IPS-15b (cell line): ENCODE results near the gene FLNB.

ENCODE experiments used
- H3K27me3 ChIP-seq: one replicate; pipeline ENCODE4 v1.6.1; 2013; ENCODE audit warnings: low read length; ENCODE audit not compliant: control insufficient read depth, insufficient read depth
- H3K36me3 ChIP-seq: one replicate; pipeline ENCODE4 v1.6.1; 2013; ENCODE audit warnings: low read length; ENCODE audit not compliant: control insufficient read depth, insufficient read depth
- H3K4me1 ChIP-seq: one replicate; pipeline ENCODE4 v1.6.1; 2013; ENCODE audit warnings: mild to moderate bottlenecking, low read length; ENCODE audit not compliant: control insufficient read depth, insufficient read depth
- H3K4me3 ChIP-seq: one replicate; pipeline ENCODE4 v1.5.1; 2013; ENCODE audit warnings: low read depth, low read length
- H3K9ac ChIP-seq: one replicate; pipeline ENCODE4 v1.6.1; 2013; ENCODE audit warnings: low read depth, mild to moderate bottlenecking, low read length
- H3K9me3 ChIP-seq: one replicate; pipeline ENCODE4 v1.6.1; 2013; ENCODE audit warnings: mild to moderate bottlenecking, low read length; ENCODE audit not compliant: control insufficient read depth, insufficient read depth

The FLNB gene, protein sequence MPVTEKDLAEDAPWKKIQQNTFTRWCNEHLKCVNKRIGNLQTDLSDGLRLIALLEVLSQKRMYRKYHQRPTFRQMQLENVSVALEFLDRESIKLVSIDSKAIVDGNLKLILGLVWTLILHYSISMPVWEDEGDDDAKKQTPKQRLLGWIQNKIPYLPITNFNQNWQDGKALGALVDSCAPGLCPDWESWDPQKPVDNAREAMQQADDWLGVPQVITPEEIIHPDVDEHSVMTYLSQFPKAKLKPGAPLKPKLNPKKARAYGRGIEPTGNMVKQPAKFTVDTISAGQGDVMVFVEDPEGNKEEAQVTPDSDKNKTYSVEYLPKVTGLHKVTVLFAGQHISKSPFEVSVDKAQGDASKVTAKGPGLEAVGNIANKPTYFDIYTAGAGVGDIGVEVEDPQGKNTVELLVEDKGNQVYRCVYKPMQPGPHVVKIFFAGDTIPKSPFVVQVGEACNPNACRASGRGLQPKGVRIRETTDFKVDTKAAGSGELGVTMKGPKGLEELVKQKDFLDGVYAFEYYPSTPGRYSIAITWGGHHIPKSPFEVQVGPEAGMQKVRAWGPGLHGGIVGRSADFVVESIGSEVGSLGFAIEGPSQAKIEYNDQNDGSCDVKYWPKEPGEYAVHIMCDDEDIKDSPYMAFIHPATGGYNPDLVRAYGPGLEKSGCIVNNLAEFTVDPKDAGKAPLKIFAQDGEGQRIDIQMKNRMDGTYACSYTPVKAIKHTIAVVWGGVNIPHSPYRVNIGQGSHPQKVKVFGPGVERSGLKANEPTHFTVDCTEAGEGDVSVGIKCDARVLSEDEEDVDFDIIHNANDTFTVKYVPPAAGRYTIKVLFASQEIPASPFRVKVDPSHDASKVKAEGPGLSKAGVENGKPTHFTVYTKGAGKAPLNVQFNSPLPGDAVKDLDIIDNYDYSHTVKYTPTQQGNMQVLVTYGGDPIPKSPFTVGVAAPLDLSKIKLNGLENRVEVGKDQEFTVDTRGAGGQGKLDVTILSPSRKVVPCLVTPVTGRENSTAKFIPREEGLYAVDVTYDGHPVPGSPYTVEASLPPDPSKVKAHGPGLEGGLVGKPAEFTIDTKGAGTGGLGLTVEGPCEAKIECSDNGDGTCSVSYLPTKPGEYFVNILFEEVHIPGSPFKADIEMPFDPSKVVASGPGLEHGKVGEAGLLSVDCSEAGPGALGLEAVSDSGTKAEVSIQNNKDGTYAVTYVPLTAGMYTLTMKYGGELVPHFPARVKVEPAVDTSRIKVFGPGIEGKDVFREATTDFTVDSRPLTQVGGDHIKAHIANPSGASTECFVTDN (N-terminal part only)

DNA sequence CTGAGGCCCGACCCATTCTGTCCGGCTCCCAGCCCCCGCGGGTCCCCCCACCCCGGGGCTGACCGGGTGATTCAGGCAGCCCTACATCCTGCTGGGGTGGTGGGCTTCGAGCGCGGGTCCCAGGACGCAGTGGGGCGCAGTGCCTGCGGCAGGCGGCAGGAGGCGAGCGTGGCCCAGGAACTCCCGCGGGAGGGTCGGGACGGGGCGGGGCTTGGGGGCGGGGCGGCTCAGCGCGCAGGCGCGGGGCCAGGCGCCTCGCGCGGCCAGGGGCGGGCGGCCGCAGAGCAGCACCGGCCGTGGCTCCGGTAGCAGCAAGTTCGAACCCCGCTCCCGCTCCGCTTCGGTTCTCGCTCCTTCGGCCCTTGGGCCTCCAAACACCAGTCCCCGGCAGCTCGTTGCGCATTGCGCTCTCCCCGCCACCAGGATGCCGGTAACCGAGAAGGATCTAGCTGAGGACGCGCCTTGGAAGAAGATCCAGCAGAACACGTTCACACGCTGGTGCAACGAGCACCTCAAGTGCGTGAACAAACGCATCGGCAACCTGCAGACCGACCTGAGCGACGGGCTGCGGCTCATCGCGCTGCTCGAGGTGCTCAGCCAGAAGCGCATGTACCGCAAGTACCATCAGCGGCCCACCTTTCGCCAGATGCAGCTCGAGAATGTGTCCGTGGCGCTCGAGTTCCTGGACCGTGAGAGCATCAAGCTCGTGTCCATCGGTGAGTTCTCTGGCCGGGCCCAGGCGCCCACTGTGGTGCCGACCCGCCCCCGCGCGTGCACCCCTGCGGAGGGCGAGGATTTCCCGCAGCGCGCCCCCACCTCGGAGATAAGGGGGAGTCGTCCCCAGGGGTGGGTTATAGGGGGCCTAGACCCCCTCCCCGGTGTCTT is at the start of gene FLNB:
Gene FLNB (plus strand): TSS at position 282 of the 885 bp plus-strand sequence. CDS start 143 bp downstream, at position 425.
- no peaks in the 10 kb centered on the region for H3K27me3 ChIP-seq
- peak within 1 kb of the TSS; percentile 97 for H3K9ac ChIP-seq
- peak within 1 kb of the TSS; percentile 100 for H3K4me3 ChIP-seq
- no peaks in the 10 kb centered on the region for H3K9me3 ChIP-seq
- H3K36me3 ChIP-seq = peaks cover 2% of the 10 kb centered on the region
- peaks cover 18% of the 10 kb centered on the region for H3K4me1 ChIP-seq

DNA sequence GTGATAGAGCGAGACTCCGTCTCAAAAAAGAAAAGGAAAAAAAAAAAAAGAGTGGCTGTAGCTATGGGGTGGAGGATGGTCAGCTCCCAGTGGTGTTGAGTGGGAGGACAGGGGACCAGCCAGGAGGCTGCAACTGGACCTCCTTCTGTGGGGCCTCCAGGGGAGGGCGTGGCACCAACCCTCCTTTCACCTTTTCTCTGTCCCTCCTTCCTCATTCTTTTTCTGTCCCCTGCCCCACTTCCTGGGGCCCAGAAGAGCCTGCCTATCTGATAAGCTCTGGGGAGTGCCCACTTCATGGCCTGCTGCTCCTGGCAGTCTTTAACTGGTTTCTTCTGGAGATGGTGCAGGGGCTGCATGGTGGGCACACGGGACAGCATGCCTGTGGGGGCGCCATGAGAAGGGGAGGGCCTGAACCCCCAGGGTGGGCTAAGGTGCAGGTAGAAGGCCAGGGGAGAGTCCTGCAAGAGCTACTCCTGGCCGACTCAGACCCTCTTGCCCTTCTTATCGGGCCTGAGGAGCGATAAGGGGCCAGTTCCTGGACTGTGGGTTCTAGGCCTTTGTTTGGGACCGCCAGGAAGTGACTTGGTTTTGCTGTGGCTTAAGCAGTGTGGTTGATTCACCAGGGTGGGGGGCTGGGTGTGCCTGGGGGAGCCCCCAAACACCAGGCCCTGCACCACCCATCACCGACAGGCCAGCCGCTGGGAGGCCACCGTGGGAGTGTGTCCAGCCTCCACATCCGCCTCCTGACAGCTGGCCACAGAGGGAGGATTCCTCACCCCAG is 49.4 kb upstream of the FLNB start:
- H3K27me3 ChIP-seq = no peaks in the 10 kb centered on the region

DNA sequence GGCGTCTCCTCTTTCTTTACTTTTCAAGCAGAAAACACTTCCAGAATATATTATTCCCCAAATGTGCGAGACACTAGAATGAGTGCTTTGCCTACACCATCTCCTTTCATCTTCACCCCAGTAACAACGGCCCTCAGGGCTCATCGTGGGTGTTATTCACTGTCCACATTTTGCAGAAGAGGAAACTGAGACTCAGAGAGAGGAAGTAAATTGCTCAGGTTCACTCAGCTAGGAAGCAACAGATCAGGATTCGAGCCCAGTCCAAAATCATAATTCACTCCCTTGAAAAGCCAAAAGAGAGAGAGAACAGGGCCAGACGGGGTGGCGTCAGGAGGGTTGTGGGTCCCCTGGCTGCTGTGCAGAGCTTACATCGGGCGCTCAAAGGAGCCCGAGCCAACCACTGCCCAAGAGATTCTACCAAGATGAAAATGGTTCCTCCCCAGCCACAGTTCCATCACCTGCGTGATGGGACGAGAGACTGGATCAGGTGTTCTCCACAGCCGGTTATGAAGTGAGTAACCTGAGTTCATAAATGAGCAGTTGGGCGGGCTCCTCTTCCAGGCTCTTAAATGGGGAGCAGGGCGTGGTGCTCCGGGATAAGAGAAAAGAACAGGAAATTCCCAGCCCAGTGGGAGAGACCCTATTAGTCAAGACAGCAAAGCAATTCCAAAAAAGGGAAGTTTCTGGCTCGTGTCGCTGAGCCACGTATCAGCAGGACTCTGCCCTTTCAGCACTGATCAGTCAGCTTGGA is 48.6 kb upstream of the FLNB start:
- H3K9me3 ChIP-seq = no peaks in the 10 kb centered on the region
- peaks cover 5% of the 10 kb centered on the region for H3K4me1 ChIP-seq
- no peaks in the 10 kb centered on the region for H3K36me3 ChIP-seq
- no peak overlapping the region for H3K9ac ChIP-seq
- no peaks in the 10 kb centered on the region for H3K27me3 ChIP-seq
- H3K4me3 ChIP-seq = no peak overlapping the region

More for the DNA sequence above, 49.4 kb upstream of the FLNB start:
- H3K36me3 ChIP-seq = no peaks in the 10 kb centered on the region
- H3K9ac ChIP-seq = no peak overlapping the region
- peaks cover 5% of the 10 kb centered on the region for H3K4me1 ChIP-seq
- no peaks in the 10 kb centered on the region for H3K9me3 ChIP-seq
- H3K4me3 ChIP-seq = no peak overlapping the region

DNA sequence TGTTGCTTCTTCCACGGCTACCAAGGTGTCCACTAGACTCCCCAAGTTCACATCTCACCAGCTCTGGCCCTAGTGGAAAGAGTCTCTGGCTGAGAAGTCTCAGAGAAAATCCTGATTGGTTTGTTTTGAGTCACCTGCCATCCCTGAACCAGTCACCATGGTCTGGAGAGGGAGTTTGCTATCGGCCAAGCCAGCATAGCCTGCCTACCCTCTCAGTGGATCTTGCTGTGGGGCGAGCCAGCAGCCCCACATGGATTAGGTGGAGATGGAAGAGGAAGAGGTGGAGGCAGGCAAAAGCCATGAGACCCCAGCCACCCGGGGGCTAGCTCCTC is 48.1 kb upstream of the FLNB start:
- Histone ChIP-seq H3K9me3 (no peaks in the 10 kb centered on the region), H3K27me3 (no peaks in the 10 kb centered on the region), H3K36me3 (no peaks in the 10 kb centered on the region), H3K4me1 (peaks cover 5% of the 10 kb centered on the region), H3K4me3 (no peak overlapping the region), H3K9ac (no peak overlapping the region)

DNA sequence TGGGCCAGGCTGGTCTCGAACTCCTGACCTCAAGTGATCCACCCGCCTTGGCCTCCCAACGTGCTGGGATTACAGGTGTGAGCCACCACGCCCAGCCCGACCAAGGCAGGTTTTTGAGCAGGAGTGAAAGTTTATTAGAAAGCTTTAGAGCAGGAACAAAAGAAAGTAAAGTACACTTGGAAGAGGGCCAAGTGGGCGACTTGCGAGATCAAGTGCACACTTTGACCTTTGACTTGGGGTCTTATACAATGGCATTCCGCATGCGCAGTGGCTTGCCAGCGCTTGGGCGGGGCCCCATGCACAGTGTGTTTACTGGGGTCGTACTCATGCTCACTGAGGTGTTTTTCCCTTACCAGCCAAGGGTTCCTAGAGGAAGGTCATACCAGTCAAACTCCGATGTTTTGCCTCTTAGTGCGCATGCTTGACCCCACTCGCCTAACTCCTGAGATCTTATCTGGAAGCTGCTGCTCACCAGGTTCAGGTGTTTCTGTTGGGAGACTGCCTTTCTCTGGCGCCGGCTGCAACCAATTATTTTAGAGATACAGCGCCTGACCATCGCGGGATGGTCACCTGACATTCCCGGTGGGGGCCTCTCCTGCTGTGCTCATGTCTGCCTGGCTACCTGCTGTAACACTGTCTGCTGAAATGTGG is 46.9 kb upstream of the FLNB start:
- Histone ChIP-seq H3K27me3 (no peaks in the 10 kb centered on the region), H3K4me1 (peaks cover 5% of the 10 kb centered on the region), H3K4me3 (no peak overlapping the region), H3K36me3 (no peaks in the 10 kb centered on the region), H3K9ac (no peak overlapping the region), H3K9me3 (no peaks in the 10 kb centered on the region)

DNA sequence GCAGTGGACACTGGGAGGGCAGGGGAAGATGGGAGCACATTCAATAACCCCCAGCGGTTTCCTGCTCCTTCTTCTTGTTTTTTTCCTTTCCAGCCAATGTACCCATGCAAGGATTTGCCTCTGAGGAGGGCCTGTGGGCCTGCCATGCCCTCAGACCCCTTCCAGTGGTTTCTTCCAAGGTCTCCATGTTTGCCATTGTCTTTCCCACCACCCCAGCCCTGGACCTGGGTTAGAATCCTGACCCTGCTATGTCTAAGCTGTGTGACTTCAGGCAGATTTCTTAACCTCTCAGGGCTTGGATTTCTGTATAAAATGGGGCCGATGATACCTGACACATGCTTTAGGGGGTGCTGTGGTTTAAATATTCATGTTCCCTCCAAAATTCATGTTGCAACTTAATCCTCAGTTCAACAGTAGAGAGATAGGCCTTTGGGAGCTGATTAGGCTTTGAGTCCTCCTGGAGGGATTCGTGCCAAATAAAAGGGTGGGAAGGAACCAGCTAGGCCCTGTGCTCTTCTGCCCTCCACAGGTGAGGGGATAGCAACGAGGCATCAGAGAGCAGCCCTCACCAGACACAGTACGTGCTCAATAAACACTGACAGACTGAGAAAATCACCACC is 46.3 kb upstream of the FLNB start:
- H3K27me3 ChIP-seq = no peaks in the 10 kb centered on the region
- H3K4me3 ChIP-seq = no peak overlapping the region
- no peaks in the 10 kb centered on the region for H3K9me3 ChIP-seq
- no peaks in the 10 kb centered on the region for H3K36me3 ChIP-seq
- H3K9ac ChIP-seq = no peak overlapping the region
- H3K4me1 ChIP-seq = peaks cover 5% of the 10 kb centered on the region

DNA sequence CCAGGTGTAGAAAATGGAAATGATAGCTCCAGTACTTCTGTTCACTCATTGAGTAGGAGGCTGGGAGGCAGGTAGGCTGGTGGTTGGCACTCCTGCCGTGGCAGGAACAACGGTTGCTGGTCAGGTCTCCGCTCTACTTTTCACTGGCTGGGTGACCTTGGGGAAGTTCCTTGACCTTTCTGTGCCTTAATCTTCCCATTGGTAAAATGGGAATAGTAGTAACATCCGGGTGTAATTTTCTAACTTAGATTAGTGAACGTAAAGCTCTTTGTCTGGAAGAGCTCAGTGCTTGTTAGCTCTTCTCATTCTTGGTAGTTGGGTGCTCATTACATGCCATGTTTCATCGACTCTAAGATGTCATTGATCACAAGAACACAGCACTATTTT is 45.8 kb upstream of the FLNB start:
- Histone ChIP-seq H3K9me3 (no peaks in the 10 kb centered on the region), H3K27me3 (no peaks in the 10 kb centered on the region), H3K4me1 (peaks cover 5% of the 10 kb centered on the region), H3K9ac (no peak overlapping the region), H3K4me3 (no peak overlapping the region), H3K36me3 (no peaks in the 10 kb centered on the region)

DNA sequence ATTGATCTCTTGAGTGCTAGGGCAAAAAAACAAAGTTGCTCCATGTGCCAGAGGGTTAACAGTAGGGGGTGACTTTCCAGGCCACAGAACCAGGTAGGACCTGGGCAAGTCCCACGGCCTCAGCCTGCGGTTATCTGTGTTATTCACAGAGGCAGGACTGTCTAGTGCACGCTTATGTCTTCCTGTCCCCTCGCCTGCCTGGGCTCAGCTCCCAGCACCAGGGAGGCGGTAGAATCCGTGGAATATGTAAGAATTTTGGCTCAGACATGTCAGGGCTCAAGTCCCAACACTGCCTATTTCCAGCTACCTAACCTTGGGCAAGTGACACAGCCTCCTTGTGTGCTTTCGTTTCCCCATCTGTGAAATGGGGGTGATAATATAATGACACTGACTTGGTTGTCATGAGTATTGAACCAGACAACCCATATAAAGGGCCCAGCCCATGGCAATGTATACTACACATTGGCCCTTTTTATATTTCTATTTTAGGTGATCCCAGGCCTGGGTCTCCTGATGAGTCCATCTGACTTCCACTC is 44.3 kb upstream of the FLNB start:
- no peaks in the 10 kb centered on the region for H3K27me3 ChIP-seq
- H3K9ac ChIP-seq = no peak overlapping the region
- H3K36me3 ChIP-seq = no peaks in the 10 kb centered on the region
- peaks cover 5% of the 10 kb centered on the region for H3K4me1 ChIP-seq
- no peaks in the 10 kb centered on the region for H3K9me3 ChIP-seq
- H3K4me3 ChIP-seq = no peak overlapping the region

DNA sequence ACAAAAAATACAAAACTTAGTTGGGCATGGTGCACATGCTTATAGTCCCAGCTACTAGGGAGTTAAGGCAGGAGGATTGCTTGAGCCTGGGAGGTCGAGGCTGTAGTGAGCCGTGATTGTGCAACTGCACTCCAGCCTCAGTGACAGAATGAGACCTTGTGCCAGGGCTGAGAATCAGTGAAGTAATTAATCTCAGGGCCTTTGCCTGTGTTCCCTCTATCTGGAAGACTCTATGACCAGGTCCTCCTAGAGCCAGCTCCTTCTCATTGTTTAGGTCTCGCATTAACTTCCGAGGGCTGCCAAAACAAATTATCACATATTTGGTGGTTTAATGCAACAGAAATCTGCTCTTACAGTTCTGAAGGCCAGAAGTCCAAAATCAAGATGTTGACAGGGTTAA is 41.4 kb upstream of the FLNB start:
- H3K4me3 ChIP-seq = no peak overlapping the region
- no peaks in the 10 kb centered on the region for H3K36me3 ChIP-seq
- no peaks in the 10 kb centered on the region for H3K27me3 ChIP-seq
- no peaks in the 10 kb centered on the region for H3K9me3 ChIP-seq
- no peak overlapping the region for H3K9ac ChIP-seq
- H3K4me1 ChIP-seq = peaks cover 4% of the 10 kb centered on the region
